T47D (cell line): ENCODE results near the gene CUBN.
A peak's percentile ranks its signal among the peaks of the same experiment; 100 is the strongest.
"Not testable (repeated sequence)": the region's sequence is repeated elsewhere in the genome, so short reads cannot be mapped to it uniquely, and the experiment has no call there.

Experiments
- DNase-seq, 2 experiments: peaks; one replicate each; pipeline versions ENCODE4 v3.0.0 to v3.0.0-alpha.2; 2011 to 2012; ENCODE audit warnings: low read depth in 1 of 2, low spot score in 1 of 2
- JUND ChIP-seq: IDR thresholded peaks from 2 replicates; pipeline ENCODE4 v1.6.1; 2012; ENCODE audit warnings: low read depth
- in situ Hi-C: cut with HindIII; loops from 2 replicates; pipeline ENCODE4 v1.10.0; 2016; ENCODE audit warnings: low sequenced_read_pairs, low pct_unique_long_range_greater_than_20kb

Gene CUBN

GRCh38 chr10:17134282-17134681 is 4.7 kb upstream of the CUBN start:
- in situ Hi-C loops = no loop called here
- DNase-seq = no peak
- TF ChIP-seq JUND = no peak

- in situ Hi-C loops = no loop called here
- TF ChIP-seq JUND = no peak
- DNase-seq = no peak
Observed at GRCh38 chr10:17128261-17128660, 1.4 kb downstream of the CUBN start.

- no peak for DNase-seq
- in situ Hi-C loops = no loop called here
- TF ChIP-seq JUND = no peak
Observed at GRCh38 chr10:17126327-17126726, 3.3 kb downstream of the CUBN start.

GRCh38 chr10:17125206-17125893 is 4.3 kb downstream of the CUBN start:
- no peak for TF ChIP-seq JUND
- in situ Hi-C loops = no loop called here
- DNase-seq = no peak

GRCh38 chr10:17123961-17124360 is 5.7 kb downstream of the CUBN start:
- TF ChIP-seq JUND = no peak
- in situ Hi-C loops = no loop called here
- DNase-seq = no peak

- TF ChIP-seq JUND = no peak
- no peak for DNase-seq
- in situ Hi-C loops = no loop called here
Observed at GRCh38 chr10:17122726-17123661, 6.6 kb downstream of the CUBN start.

- in situ Hi-C loops = no loop called here
- no peak for TF ChIP-seq JUND
- DNase-seq = no peak
Observed at GRCh38 chr10:17122052-17122451, 7.6 kb downstream of the CUBN start.

GRCh38 chr10:17120694-17121093 is 8.9 kb downstream of the CUBN start:
- in situ Hi-C loops = no loop called here
- no peak for DNase-seq
- no peak for TF ChIP-seq JUND

- in situ Hi-C loops = no loop called here
- no peak for TF ChIP-seq JUND
- no peak for DNase-seq
Observed at GRCh38 chr10:17119845-17120244, 9.8 kb downstream of the CUBN start.

GRCh38 chr10:17116193-17116592 is 13.4 kb downstream of the CUBN start:
- DNase-seq = no peak
- in situ Hi-C loops = no loop called here
- TF ChIP-seq JUND = no peak

GRCh38 chr10:17115683-17116082 is 13.9 kb downstream of the CUBN start:
- in situ Hi-C loops = no loop called here

GRCh38 chr10:17114878-17115444 is 14.7 kb downstream of the CUBN start:
- DNase-seq, in situ Hi-C loops: not testable (repeated sequence)

More at GRCh38 chr10:17115683-17116082, 13.9 kb downstream of the CUBN start:
- no peak for TF ChIP-seq JUND
- no peak for DNase-seq

GRCh38 chr10:17113889-17114540 is 15.6 kb downstream of the CUBN start:
- in situ Hi-C loops = no loop called here

More at GRCh38 chr10:17113889-17114540, 15.6 kb downstream of the CUBN start:
- peak in 1 of 2 experiments; percentile 56 for DNase-seq
- TF ChIP-seq JUND = no peak
